Hypothalamus (tissue), 51 donors: ENCODE results near the gene CASKIN1.

Source experiments
- DNase-seq, 51 donors: peaks; one replicate each; lab custom pipeline; 2025; lab: John Stamatoyannopoulos, UW

The CASKIN1 gene

GRCh38 chr16:2179576-2179975 is 16.8 kb downstream of the CASKIN1 start:
- no peak for DNase-seq

GRCh38 chr16:2179107-2179501 is 17.3 kb downstream of the CASKIN1 start:
- no peak for DNase-seq

- DNase-seq, result peak in 1 of 51 donors; percentile 31
Measured at GRCh38 chr16:2178321-2179106, 17.9 kb downstream of the CASKIN1 start.

GRCh38 chr16:2177561-2177960 is 18.8 kb downstream of the CASKIN1 start:
- no peak for DNase-seq

GRCh38 chr16:2177101-2177500 is 19.3 kb downstream of the CASKIN1 start:
- DNase-seq, result no peak

GRCh38 chr16:2176047-2176446 is 20.4 kb downstream of the CASKIN1 start:
- DNase-seq, result no peak

- DNase-seq, result no peak
Measured at GRCh38 chr16:2175454-2175853, 21.0 kb downstream of the CASKIN1 start.

- DNase-seq, result peak in 3 of 51 donors; percentile 12 to 60 (median 30)
Measured at GRCh38 chr16:2174396-2175131, 21.8 kb downstream of the CASKIN1 start.

GRCh38 chr16:2173916-2174315 is 22.5 kb downstream of the CASKIN1 start:
- DNase-seq, result no peak

- no peak for DNase-seq
Measured at GRCh38 chr16:2173366-2173765, 23.0 kb downstream of the CASKIN1 start.

GRCh38 chr16:2172688-2173335 is 23.6 kb downstream of the CASKIN1 start:
- no peak for DNase-seq

- no peak for DNase-seq
Measured at GRCh38 chr16:2171601-2172178, 24.7 kb downstream of the CASKIN1 start.

GRCh38 chr16:2170587-2171435 is 25.6 kb downstream of the CASKIN1 start:
- DNase-seq, result no peak

- no peak for DNase-seq
Measured at GRCh38 chr16:2170080-2170479, 26.3 kb downstream of the CASKIN1 start.

- DNase-seq, result no peak
Measured at GRCh38 chr16:2167068-2167638, 29.3 kb downstream of the CASKIN1 start.

- DNase-seq, result no peak
Measured at GRCh38 chr16:2166263-2167067, 29.9 kb downstream of the CASKIN1 start.

GRCh38 chr16:2165861-2166260 is 30.5 kb downstream of the CASKIN1 start:
- DNase-seq, result no peak

GRCh38 chr16:2163211-2163881 is 33.1 kb downstream of the CASKIN1 start:
- no peak for DNase-seq
